OCI-LY7 (cell line): Measurements from ENCODE around the gene POP4. TPM values are rescaled to one million over a fixed set of nuclear protein-coding genes. Genes with fewer than 3 reads are reported as not detected.

Source experiments
- BruUV-seq: library from RNA; stranded (reverse); fragments of 400-500 nt; replicated peaks from 2 replicates; lab custom pipeline; 2021; lab: Mats Ljungman, UMichigan
- CTCF ChIA-PET: fragments of 300-600 bp; sonication (Branson Sonifier 250); formaldehyde crosslinking; loops from one replicate; lab custom pipeline; 2022; ENCODE audit warnings: antibody characterized with exemption; ENCODE audit not compliant: unreplicated experiment; lab: Charles Lee
- POLR2A ChIA-PET: fragments of 300-600 bp; sonication (Branson Sonifier 250); formaldehyde crosslinking; loops from one replicate; lab custom pipeline; 2022; ENCODE audit warnings: antibody characterized with exemption; lab: Charles Lee
- DNase-seq: peaks from one replicate; pipeline ENCODE4 v3.0.0-alpha.2; 2015; ENCODE audit warnings: low spot score
- H2AFZ ChIP-seq: fragments of 200-600 bp; sonication (generic), shearing (Covaris generic); 2 replicates; pipeline ENCODE4 v1.6.1; 2014; ENCODE audit warnings: mild to moderate bottlenecking, antibody characterized with exemption, low read length, moderate library complexity
- H3K27ac ChIP-seq: fragments of 200-600 bp; sonication (generic); 2 replicates; pipeline ENCODE4 v1.5.1; 2014; ENCODE audit warnings: mixed run types, low read depth, mild to moderate bottlenecking, moderate library complexity, low read length, inconsistent platforms; ENCODE audit not compliant: poor library complexity, severe bottlenecking
- H3K36me3 ChIP-seq: fragments of 200-600 bp; sonication (generic); 2 replicates; pipeline ENCODE4 v1.6.1; 2014; ENCODE audit warnings: mild to moderate bottlenecking, antibody characterized with exemption, low read length, moderate library complexity, mixed read lengths; ENCODE audit not compliant: insufficient read depth
- H3K4me1 ChIP-seq: fragments of 200-600 bp; sonication (generic); 2 replicates; pipeline ENCODE4 v1.5.1; 2014; ENCODE audit warnings: mild to moderate bottlenecking, low read length; ENCODE audit not compliant: insufficient read depth, poor library complexity, severe bottlenecking
- H3K4me2 ChIP-seq: fragments of 200-600 bp; sonication (generic); 2 replicates; pipeline ENCODE4 v1.6.1; 2014; ENCODE audit warnings: mild to moderate bottlenecking, low read length
- H3K4me3 ChIP-seq: fragments of 200-600 bp; sonication (generic); 2 replicates; pipeline ENCODE4 v1.5.1; 2014; ENCODE audit warnings: mild to moderate bottlenecking, low read depth, low read length; ENCODE audit not compliant: poor library complexity, severe bottlenecking
- H3K79me2 ChIP-seq: fragments of 200-600 bp; sonication (generic); 2 replicates; pipeline ENCODE4 v1.6.1; 2016; ENCODE audit warnings: low read depth, mild to moderate bottlenecking, low read length, moderate library complexity, mixed read lengths; ENCODE audit not compliant: insufficient read depth
- H3K9me2 ChIP-seq: fragments of 200-600 bp; sonication (generic); 2 replicates; pipeline ENCODE4 v1.6.1; 2016; ENCODE audit warnings: mild to moderate bottlenecking, low read length, mixed read lengths; ENCODE audit not compliant: insufficient read depth
- H3K9me3 ChIP-seq: fragments of 200-600 bp; sonication (generic); 2 replicates; pipeline ENCODE4 v1.6.1; 2014; ENCODE audit warnings: mild to moderate bottlenecking, mixed run types, low read length, mixed read lengths
- H4K20me1 ChIP-seq: fragments of 200-600 bp; sonication (generic); 2 replicates; pipeline ENCODE4 v1.6.1; 2014; ENCODE audit warnings: mild to moderate bottlenecking, antibody characterized with exemption, low read length, moderate library complexity, mixed read lengths; ENCODE audit not compliant: insufficient read depth
- EZH2phosphoT487 ChIP-seq: fragments of 200-600 bp; sonication (generic); IDR thresholded peaks from 2 replicates; pipeline ENCODE4 v1.6.1; 2018; ENCODE audit warnings: low read depth, borderline replicate concordance, mild to moderate bottlenecking, mixed run types, antibody characterized with exemption, low read length, moderate library complexity, mixed read lengths
- intact Hi-C: fragments of 100-400 bp; cut with micrococcal nuclease; formaldehyde crosslinking; loops from one replicate; pipeline ENCODE4 v1.10.0; 2022; ENCODE audit not compliant: unreplicated experiment
- total RNA-seq, 2 experiments: library from RNA; depleted of rRNA in 1 of 2; stranded (reverse); fragments of >200 nt in 1 of 2; shearing (Covaris generic) in 1 of 2; gene quantifications; 2 replicates each; pipeline ENCODE4 v1.2.3, GENCODE V29; 2014 to 2022
- TF ChIP-seq, protein P1 (sequence below): fragments of 200-600 bp; sonication (generic); conservative IDR thresholded peaks from 2 replicates; pipeline ENCODE4 v1.5.1; 2014; ENCODE audit warnings: mild to moderate bottlenecking, antibody characterized with exemption, low read length, moderate library complexity, mixed read lengths

The POP4 gene
- total RNA-seq, 2 experiments from 2014 or later: 83.5 to 105 TPM

DNA sequence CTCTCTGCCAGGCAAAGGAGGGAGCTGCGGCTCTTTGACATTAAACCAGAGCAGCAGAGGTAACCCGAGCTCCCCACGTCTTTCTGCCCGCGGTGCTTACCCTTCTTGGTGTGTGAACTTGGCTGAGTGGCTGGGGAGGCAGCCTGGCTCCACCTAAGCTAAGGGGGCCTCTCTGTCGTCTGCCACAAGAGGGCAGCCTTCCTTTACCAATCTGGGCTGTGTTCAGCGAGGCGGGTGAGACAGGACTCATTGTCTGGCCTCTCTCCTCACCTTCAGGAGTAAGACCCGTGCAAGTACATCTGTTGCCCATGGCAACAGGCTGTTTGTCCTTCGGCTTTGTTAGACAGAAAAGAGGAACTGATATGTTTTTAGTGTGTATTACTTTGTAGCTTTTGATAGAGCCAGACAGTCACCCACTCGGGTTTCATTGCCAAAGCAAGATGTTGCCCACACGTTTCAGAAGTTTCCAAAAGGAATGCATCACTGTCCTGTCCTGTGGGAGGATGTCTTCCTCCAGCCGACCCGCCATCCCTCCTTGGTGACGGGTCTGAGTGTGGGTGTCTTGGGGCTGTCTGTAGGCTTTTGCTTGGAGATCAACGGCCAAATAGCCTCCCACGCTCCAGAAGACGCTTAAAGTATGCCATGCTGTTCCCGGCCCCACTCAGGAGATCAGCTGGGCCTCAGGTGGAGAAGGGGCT, 4.6 kb downstream of the POP4 start:
- H3K4me1 ChIP-seq: peaks cover 19% of the 10 kb centered on the region
- H3K4me3 ChIP-seq: no peak overlapping the region
- CTCF ChIA-PET: interaction anchor here (1.0 to 3.4 kb wide), 4 partner anchors 55 to 106 kb away, joined by 3 to 13 read pairs (median 4); partner anchors contain the start of gene PLEKHF1
- peaks cover 51% of the 10 kb centered on the region for H3K36me3 ChIP-seq
- H3K4me2 ChIP-seq: peak overlapping the region; percentile 37
- peaks cover 14% of the 10 kb centered on the region; the same call in 1 of the 2 replicates for H3K79me2 ChIP-seq
- no TSS peak for BruUV-seq
- no peaks in the 10 kb centered on the region for H3K9me2 ChIP-seq
- POLR2A ChIA-PET: interaction anchor here (0.7 to 2.6 kb wide), 4 partner anchors 8 to 105 kb away, joined by 3 to 17 read pairs (median 4); partner anchors contain the start of gene C19orf12
- intact Hi-C loops: loop anchor here (1.0 to 2.0 kb wide), 3 partner anchors 54 to 106 kb away; partner anchors contain the start of gene PLEKHF1
- peak; percentile 95 for DNase-seq
- H2AFZ ChIP-seq: no peak overlapping the region
- no peaks in the 10 kb centered on the region for H4K20me1 ChIP-seq
- H3K9me3 ChIP-seq: no peaks in the 10 kb centered on the region
- peak overlapping the region; percentile 16 for H3K27ac ChIP-seq
- TF ChIP-seq, protein P1, sequence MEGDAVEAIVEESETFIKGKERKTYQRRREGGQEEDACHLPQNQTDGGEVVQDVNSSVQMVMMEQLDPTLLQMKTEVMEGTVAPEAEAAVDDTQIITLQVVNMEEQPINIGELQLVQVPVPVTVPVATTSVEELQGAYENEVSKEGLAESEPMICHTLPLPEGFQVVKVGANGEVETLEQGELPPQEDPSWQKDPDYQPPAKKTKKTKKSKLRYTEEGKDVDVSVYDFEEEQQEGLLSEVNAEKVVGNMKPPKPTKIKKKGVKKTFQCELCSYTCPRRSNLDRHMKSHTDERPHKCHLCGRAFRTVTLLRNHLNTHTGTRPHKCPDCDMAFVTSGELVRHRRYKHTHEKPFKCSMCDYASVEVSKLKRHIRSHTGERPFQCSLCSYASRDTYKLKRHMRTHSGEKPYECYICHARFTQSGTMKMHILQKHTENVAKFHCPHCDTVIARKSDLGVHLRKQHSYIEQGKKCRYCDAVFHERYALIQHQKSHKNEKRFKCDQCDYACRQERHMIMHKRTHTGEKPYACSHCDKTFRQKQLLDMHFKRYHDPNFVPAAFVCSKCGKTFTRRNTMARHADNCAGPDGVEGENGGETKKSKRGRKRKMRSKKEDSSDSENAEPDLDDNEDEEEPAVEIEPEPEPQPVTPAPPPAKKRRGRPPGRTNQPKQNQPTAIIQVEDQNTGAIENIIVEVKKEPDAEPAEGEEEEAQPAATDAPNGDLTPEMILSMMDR: peak; percentile 92
- no peak for TF ChIP-seq EZH2phosphoT487

DNA sequence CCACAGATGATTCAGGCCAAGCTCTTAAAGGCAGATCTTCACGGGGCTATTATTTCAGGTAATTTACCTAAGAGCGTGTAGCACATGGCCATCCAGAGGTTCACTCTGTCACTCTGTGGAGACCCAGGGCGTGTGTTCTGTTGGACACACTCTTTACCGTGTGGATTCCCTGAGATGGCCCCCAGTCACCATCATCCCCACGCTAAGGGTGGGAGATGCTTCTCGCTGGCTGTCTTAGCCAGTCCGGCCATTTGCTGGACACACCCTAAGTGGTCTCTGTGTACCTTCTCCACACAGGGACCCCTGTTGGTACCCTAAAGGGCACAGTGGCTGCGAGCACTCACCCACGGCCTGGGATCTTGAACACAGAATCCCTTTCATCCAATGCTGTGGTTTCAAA, 6.0 kb downstream of the POP4 start:
- Histone ChIP-seq H3K4me2 (no peak overlapping the region), H3K36me3 (peaks cover 55% of the 10 kb centered on the region), H3K9me3 (no peaks in the 10 kb centered on the region), H3K4me3 (no peak overlapping the region), H3K79me2 (peaks cover 4% of the 10 kb centered on the region; the same call in 1 of the 2 replicates), H3K27ac (no peak overlapping the region), H3K9me2 (no peaks in the 10 kb centered on the region), H3K4me1 (peaks cover 15% of the 10 kb centered on the region), H2AFZ (no peak overlapping the region), H4K20me1 (no peaks in the 10 kb centered on the region)
- intact Hi-C loops: no loop called here
- no peak for DNase-seq
- no peak for TF ChIP-seq EZH2phosphoT487
- TF ChIP-seq, protein P1: no peak
- ChIA-PET POLR2A (no interaction called here), CTCF (interaction anchor here (3.4 kb wide), 1 partner anchor 104 kb away, joined by 13 read pairs; no protein-coding TSS in a partner anchor)
- BruUV-seq: no TSS peak
